ENCODE measurements around the gene IKZF3.

IKZF3 gene

GRCh38 chr17:39812466-39812865 is 51.6 kb downstream of the IKZF3 start (continued):
- TF ChIP-seq, protein P1, sequence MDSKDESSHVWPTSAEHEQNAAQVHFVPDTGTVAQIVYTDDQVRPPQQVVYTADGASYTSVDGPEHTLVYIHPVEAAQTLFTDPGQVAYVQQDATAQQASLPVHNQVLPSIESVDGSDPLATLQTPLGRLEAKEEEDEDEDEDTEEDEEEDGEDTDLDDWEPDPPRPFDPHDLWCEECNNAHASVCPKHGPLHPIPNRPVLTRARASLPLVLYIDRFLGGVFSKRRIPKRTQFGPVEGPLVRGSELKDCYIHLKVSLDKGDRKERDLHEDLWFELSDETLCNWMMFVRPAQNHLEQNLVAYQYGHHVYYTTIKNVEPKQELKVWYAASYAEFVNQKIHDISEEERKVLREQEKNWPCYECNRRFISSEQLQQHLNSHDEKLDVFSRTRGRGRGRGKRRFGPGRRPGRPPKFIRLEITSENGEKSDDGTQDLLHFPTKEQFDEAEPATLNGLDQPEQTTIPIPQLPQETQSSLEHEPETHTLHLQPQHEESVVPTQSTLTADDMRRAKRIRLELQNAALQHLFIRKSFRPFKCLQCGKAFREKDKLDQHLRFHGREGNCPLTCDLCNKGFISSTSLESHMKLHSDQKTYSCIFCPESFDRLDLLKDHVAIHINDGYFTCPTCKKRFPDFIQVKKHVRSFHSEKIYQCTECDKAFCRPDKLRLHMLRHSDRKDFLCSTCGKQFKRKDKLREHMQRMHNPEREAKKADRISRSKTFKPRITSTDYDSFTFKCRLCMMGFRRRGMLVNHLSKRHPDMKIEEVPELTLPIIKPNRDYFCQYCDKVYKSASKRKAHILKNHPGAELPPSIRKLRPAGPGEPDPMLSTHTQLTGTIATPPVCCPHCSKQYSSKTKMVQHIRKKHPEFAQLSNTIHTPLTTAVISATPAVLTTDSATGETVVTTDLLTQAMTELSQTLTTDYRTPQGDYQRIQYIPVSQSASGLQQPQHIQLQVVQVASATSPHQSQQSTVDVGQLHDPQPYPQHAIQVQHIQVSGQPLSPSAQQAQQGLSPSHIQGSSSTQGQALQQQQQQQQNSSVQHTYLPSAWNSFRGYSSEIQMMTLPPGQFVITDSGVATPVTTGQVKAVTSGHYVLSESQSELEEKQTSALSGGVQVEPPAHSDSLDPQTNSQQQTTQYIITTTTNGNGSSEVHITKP (tag by site-specific recombination; IDR thresholded peaks at IDR 0.05), result peak; percentile 11; the same call in 1 of the 2 replicates
- TF ChIP-seq ZNF10 (tag by site-specific recombination; IDR thresholded peaks at IDR 0.05) (peak; percentile 78), ZNF670 (tag by site-specific recombination; IDR thresholded peaks at IDR 0.05; ENCODE audit: low read depth) (no peak), ZNF366 (tag by site-specific recombination; conservative IDR thresholded peaks at IDR 0.05) (no peak), ZNF2 (tag by site-specific recombination; IDR thresholded peaks at IDR 0.05) (no peak), ZNF292 (tag by site-specific recombination; IDR thresholded peaks at IDR 0.05; ENCODE audit: borderline replicate concordance, low read depth) (no peak), ZNF585B (tag by site-specific recombination; IDR thresholded peaks at IDR 0.05) (no peak), ZNF561 (tag by site-specific recombination; IDR thresholded peaks at IDR 0.05; ENCODE audit: borderline replicate concordance) (0 out of 2 replicates have a peak, but pooled peaks have one; percentile 54), ZNF132 (tag by site-specific recombination; IDR thresholded peaks at IDR 0.05; ENCODE audit: borderline replicate concordance) (no peak), ZFP69B (tag by site-specific recombination; IDR thresholded peaks at IDR 0.05) (no peak), HOXA7 (CRISPR knock-in tag; IDR thresholded peaks at IDR 0.05; ENCODE audit: borderline replicate concordance) (no peak), ZNF280D (tag by site-specific recombination; IDR thresholded peaks at IDR 0.05) (no peak), SALL2 (tag by site-specific recombination; IDR thresholded peaks at IDR 0.05; ENCODE audit: borderline replicate concordance) (no peak), IKZF3 (tag by site-specific recombination; IDR thresholded peaks at IDR 0.05) (peak; percentile 81), ZNF280C (tag by site-specific recombination; IDR thresholded peaks at IDR 0.05) (no peak), ZNF473 (tag by site-specific recombination; IDR thresholded peaks at IDR 0.05) (no peak), ZNF324 (tag by site-specific recombination; IDR thresholded peaks at IDR 0.05) (no peak), ZFP37 (tag by site-specific recombination; IDR thresholded peaks at IDR 0.05) (no peak), ZNF302 (tag by site-specific recombination; IDR thresholded peaks at IDR 0.05; ENCODE audit: low read depth) (no peak), ZIC2 (tag by site-specific recombination; IDR thresholded peaks at IDR 0.05) (peak; percentile 70), ZNF311 (tag by site-specific recombination; IDR thresholded peaks at IDR 0.05; ENCODE audit: borderline replicate concordance) (no peak), ZSCAN18 (tag by site-specific recombination; IDR thresholded peaks at IDR 0.05) (no peak), AEBP2 (tag by site-specific recombination; IDR thresholded peaks at IDR 0.05; ENCODE audit: borderline replicate concordance) (no peak)
- TF ChIP-seq, protein P2, sequence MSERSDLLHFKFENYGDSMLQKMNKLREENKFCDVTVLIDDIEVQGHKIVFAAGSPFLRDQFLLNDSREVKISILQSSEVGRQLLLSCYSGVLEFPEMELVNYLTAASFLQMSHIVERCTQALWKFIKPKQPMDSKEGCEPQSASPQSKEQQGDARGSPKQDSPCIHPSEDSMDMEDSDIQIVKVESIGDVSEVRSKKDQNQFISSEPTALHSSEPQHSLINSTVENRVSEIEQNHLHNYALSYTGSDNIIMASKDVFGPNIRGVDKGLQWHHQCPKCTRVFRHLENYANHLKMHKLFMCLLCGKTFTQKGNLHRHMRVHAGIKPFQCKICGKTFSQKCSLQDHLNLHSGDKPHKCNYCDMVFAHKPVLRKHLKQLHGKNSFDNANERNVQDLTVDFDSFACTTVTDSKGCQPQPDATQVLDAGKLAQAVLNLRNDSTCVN (tag by site-specific recombination; optimal IDR thresholded peaks at IDR 0.05), result no peak
- TF ChIP-seq, protein P3, sequence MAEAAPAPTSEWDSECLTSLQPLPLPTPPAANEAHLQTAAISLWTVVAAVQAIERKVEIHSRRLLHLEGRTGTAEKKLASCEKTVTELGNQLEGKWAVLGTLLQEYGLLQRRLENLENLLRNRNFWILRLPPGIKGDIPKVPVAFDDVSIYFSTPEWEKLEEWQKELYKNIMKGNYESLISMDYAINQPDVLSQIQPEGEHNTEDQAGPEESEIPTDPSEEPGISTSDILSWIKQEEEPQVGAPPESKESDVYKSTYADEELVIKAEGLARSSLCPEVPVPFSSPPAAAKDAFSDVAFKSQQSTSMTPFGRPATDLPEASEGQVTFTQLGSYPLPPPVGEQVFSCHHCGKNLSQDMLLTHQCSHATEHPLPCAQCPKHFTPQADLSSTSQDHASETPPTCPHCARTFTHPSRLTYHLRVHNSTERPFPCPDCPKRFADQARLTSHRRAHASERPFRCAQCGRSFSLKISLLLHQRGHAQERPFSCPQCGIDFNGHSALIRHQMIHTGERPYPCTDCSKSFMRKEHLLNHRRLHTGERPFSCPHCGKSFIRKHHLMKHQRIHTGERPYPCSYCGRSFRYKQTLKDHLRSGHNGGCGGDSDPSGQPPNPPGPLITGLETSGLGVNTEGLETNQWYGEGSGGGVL (tag by site-specific recombination; IDR thresholded peaks at IDR 0.05), result no peak
